Astrocyte (in vitro differentiated cells and primary cell): ENCODE measurements around the gene PTPN14. TPM values are rescaled to one million over a fixed set of nuclear protein-coding genes. Genes with fewer than 3 reads are reported as not detected.

Experiments
- DNase-seq: peaks from one replicate; pipeline ENCODE4 v3.0.0-alpha.2; 2010; ENCODE audit warnings: low read depth
- FAIRE-seq: peaks from 2 replicates; lab custom pipeline; 2011; peaks lifted over from hg19 to GRCh38; lab: Jason Lieb, UNC
- H2AFZ ChIP-seq: 2 replicates; pipeline ENCODE4 v1.6.0; 2012; ENCODE audit warnings: low read depth, low read length, inconsistent platforms
- H3K27ac ChIP-seq: 2 replicates; pipeline ENCODE4 v1.5.1; 2011; ENCODE audit warnings: low read depth, low read length, inconsistent platforms
- H3K27me3 ChIP-seq: 2 replicates; pipeline ENCODE4 v1.6.0; 2011; ENCODE audit warnings: low read length, inconsistent platforms; ENCODE audit not compliant: insufficient read depth
- H3K36me3 ChIP-seq: 2 replicates; pipeline ENCODE4 v1.5.1; 2011; ENCODE audit warnings: low read length, inconsistent platforms; ENCODE audit not compliant: insufficient read depth
- H3K4me1 ChIP-seq: 2 replicates; pipeline ENCODE4 v1.5.1; 2011; ENCODE audit warnings: low read length, inconsistent platforms; ENCODE audit not compliant: insufficient read depth
- H3K4me2 ChIP-seq: 2 replicates; pipeline ENCODE4 v1.6.0; 2012; ENCODE audit warnings: low read length, inconsistent platforms
- H3K4me3 ChIP-seq: 2 replicates; pipeline ENCODE4 v1.5.1; 2011; ENCODE audit warnings: low read depth, mild to moderate bottlenecking, low read length, inconsistent platforms; ENCODE audit not compliant: insufficient read depth
- H3K79me2 ChIP-seq: 2 replicates; pipeline ENCODE4 v1.6.0; 2012; ENCODE audit warnings: mild to moderate bottlenecking, low read length, inconsistent platforms; ENCODE audit not compliant: insufficient read depth
- H3K9ac ChIP-seq: 2 replicates; pipeline ENCODE4 v1.6.0; 2012; ENCODE audit warnings: mild to moderate bottlenecking, low read length, inconsistent platforms
- H3K9me3 ChIP-seq: 2 replicates; pipeline ENCODE4 v1.5.1; 2012; ENCODE audit warnings: low read depth, mild to moderate bottlenecking, low read length, inconsistent platforms; ENCODE audit not compliant: insufficient read depth
- H4K20me1 ChIP-seq: 2 replicates; pipeline ENCODE4 v1.6.0; 2012; ENCODE audit warnings: low read length, inconsistent platforms; ENCODE audit not compliant: insufficient read depth
- H3K27ac Mint-ChIP-seq: one replicate; pipeline ENCODE4 v1.8.0; 2021; ENCODE audit warnings: mild to moderate bottlenecking, mixed read lengths; ENCODE audit not compliant: unreplicated experiment
- H3K27me3 Mint-ChIP-seq: one replicate; pipeline ENCODE4 v1.8.0; 2021; ENCODE audit warnings: low read depth, mixed read lengths; ENCODE audit not compliant: unreplicated experiment
- H3K36me3 Mint-ChIP-seq: one replicate; pipeline ENCODE4 v1.8.0; 2021; ENCODE audit warnings: low read depth, mixed read lengths; ENCODE audit not compliant: unreplicated experiment
- H3K4me1 Mint-ChIP-seq: one replicate; pipeline ENCODE4 v1.8.0; 2021; ENCODE audit warnings: low read depth, mixed read lengths; ENCODE audit not compliant: unreplicated experiment
- H3K4me3 Mint-ChIP-seq: one replicate; pipeline ENCODE4 v1.8.0; 2021; ENCODE audit warnings: mild to moderate bottlenecking, moderate library complexity, mixed read lengths; ENCODE audit not compliant: unreplicated experiment
- H3K9me3 Mint-ChIP-seq: one replicate; pipeline ENCODE4 v1.8.0; 2021; ENCODE audit warnings: mild to moderate bottlenecking, mixed read lengths; ENCODE audit not compliant: unreplicated experiment
- EZH2 ChIP-seq: IDR thresholded peaks from 2 replicates; pipeline ENCODE4 v1.6.1; 2012; ENCODE audit warnings: mild to moderate bottlenecking, low read length, inconsistent platforms; ENCODE audit not compliant: insufficient read depth
- total RNA-seq: library from RNA; stranded (reverse); gene quantifications from 2 replicates; pipeline ENCODE4 v1.2.1, GENCODE V29; 2021
- TF ChIP-seq, protein P1 (sequence below): IDR thresholded peaks from 2 replicates; pipeline ENCODE4 v1.5.1; 2011; ENCODE audit warnings: low read depth, mild to moderate bottlenecking, inconsistent platforms, low read length, moderate library complexity; ENCODE audit not compliant: insufficient read depth

The PTPN14 gene
- total RNA-seq, 1 donor from 2014 or later: 177 TPM

DNA sequence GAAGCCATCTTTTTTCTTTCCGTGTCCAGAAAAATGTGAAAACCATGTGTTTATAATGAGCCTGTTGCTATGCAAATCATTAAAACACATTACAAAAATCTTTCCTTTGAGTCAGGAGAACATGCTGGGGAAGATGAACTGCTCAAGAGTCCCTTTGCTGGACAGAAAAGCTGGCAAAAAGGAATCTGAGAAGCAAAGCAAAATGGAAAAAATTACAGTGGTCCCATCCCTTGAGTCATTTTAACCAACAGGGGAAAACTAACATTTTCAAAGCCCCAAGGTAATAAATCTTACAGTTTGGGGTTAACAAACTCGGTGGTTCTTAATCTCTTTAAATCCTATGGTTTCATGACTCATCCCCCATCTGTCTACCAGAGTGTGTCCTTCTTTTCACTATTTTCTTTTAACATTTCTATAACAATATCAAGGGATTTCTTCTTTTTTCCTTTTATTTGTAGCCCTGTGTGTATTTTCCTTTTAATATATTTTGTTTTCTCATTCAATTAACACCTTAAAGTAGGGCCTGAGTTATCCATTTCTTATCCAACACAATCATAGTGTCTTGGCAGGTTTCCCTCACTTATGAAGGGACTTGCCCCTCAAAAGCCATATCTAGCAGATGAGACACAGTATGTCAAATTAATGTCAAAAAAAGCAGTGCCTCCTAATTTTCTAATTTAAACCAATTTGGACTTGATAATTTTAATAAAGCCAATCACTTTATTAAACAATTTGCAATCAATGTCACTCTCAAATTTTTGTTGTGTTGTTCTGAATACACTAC, 105.4 kb downstream of the PTPN14 start:
- Histone ChIP-seq H3K27ac (peak overlapping the region; percentile 97), H3K36me3 (peaks cover 6% of the 10 kb centered on the region), H4K20me1 (no peaks in the 10 kb centered on the region), H3K4me1 (peaks cover 54% of the 10 kb centered on the region), H3K9ac (peak overlapping the region; percentile 78), H3K4me3 (peak overlapping the region; percentile 28), H3K4me2 (peak overlapping the region; percentile 82), H3K27me3 (no peaks in the 10 kb centered on the region), H2AFZ (no peak overlapping the region), H3K9me3 (no peaks in the 10 kb centered on the region), H3K79me2 (peaks cover 60% of the 10 kb centered on the region)
- peak; percentile 98 for DNase-seq
- Mint-ChIP-seq H3K4me3 (no peak overlapping the region), H3K27me3 (no peaks in the 10 kb centered on the region), H3K27ac (peak overlapping the region; percentile 96), H3K4me1 (peaks cover 79% of the 10 kb centered on the region), H3K9me3 (no peaks in the 10 kb centered on the region), H3K36me3 (peaks cover 10% of the 10 kb centered on the region)
- TF ChIP-seq EZH2: no peak
- TF ChIP-seq, protein P1, sequence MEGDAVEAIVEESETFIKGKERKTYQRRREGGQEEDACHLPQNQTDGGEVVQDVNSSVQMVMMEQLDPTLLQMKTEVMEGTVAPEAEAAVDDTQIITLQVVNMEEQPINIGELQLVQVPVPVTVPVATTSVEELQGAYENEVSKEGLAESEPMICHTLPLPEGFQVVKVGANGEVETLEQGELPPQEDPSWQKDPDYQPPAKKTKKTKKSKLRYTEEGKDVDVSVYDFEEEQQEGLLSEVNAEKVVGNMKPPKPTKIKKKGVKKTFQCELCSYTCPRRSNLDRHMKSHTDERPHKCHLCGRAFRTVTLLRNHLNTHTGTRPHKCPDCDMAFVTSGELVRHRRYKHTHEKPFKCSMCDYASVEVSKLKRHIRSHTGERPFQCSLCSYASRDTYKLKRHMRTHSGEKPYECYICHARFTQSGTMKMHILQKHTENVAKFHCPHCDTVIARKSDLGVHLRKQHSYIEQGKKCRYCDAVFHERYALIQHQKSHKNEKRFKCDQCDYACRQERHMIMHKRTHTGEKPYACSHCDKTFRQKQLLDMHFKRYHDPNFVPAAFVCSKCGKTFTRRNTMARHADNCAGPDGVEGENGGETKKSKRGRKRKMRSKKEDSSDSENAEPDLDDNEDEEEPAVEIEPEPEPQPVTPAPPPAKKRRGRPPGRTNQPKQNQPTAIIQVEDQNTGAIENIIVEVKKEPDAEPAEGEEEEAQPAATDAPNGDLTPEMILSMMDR: no peak
- FAIRE-seq: peak; percentile 97

DNA sequence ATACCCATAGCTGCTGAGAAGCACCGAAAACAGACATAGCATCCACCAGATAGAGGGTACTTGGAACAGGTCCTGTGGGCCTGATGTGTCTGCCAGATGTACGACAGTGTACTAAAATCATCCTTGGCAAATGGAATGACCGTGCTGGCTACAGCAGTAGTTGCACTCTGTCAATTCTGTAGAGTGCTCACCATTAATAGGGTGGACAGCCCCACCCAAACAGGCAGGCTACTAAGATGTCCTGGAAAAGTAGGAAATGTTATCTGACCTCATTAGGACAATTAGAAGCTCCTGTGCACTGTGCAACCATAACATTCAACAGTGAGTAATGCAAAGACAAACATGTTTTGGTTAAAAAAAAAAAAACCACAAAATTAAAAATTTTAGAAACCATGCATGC, 106.2 kb downstream of the PTPN14 start:
- H3K9ac ChIP-seq: peak overlapping the region; percentile 78
- peaks cover 61% of the 10 kb centered on the region for H3K4me1 ChIP-seq
- DNase-seq (no peak), FAIRE-seq (no peak)
- Mint-ChIP-seq H3K27ac (peak overlapping the region; percentile 96), H3K27me3 (no peaks in the 10 kb centered on the region), H3K36me3 (peaks cover 10% of the 10 kb centered on the region), H3K4me3 (no peak overlapping the region), H3K4me1 (peaks cover 84% of the 10 kb centered on the region), H3K9me3 (no peaks in the 10 kb centered on the region)
- peaks cover 60% of the 10 kb centered on the region for H3K79me2 ChIP-seq
- H3K27me3 ChIP-seq: no peaks in the 10 kb centered on the region
- H2AFZ ChIP-seq: no peak overlapping the region
- H3K9me3 ChIP-seq: no peaks in the 10 kb centered on the region
- H3K4me3 ChIP-seq: peak overlapping the region; percentile 28
- TF ChIP-seq, protein P1: no peak
- TF ChIP-seq EZH2: no peak
- H3K36me3 ChIP-seq: peaks cover 6% of the 10 kb centered on the region
- peak overlapping the region; percentile 82 for H3K4me2 ChIP-seq
- H3K27ac ChIP-seq: peak overlapping the region; percentile 97
- H4K20me1 ChIP-seq: no peaks in the 10 kb centered on the region
